HG03460 (cell line): ENCODE data around the gene NCBP3.
"Not testable (repeated sequence)": the region's sequence is repeated elsewhere in the genome, so short reads cannot be mapped to it uniquely, and the experiment has no call there.

ENCODE experiments used
- ATAC-seq: cut with Tn5 transposase; IDR thresholded peaks from one replicate; pipeline ENCODE4 v1.9.1; 2021; ENCODE audit not compliant: unreplicated experiment

NCBP3 gene

DNA sequence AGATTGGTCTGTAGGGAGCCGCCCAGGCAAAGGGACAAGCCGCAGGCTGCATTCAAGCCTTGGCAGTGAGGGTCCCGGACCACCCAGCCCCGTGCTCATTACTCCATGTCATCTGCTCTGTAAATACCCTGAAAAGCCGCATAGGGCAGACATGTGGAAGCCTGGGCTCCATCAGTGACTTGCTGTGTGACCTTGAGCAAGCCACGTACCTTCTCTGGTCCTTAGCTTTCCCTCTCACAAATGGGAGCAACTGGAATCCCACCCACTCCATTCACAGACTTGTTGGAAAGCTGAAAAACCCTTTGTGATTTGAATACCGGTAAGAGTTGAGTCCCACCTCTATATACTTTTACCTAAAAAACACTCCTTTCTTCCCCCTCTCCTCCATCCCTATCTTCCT, 34.9 kb upstream of the NCBP3 start:
- no peak for ATAC-seq

DNA sequence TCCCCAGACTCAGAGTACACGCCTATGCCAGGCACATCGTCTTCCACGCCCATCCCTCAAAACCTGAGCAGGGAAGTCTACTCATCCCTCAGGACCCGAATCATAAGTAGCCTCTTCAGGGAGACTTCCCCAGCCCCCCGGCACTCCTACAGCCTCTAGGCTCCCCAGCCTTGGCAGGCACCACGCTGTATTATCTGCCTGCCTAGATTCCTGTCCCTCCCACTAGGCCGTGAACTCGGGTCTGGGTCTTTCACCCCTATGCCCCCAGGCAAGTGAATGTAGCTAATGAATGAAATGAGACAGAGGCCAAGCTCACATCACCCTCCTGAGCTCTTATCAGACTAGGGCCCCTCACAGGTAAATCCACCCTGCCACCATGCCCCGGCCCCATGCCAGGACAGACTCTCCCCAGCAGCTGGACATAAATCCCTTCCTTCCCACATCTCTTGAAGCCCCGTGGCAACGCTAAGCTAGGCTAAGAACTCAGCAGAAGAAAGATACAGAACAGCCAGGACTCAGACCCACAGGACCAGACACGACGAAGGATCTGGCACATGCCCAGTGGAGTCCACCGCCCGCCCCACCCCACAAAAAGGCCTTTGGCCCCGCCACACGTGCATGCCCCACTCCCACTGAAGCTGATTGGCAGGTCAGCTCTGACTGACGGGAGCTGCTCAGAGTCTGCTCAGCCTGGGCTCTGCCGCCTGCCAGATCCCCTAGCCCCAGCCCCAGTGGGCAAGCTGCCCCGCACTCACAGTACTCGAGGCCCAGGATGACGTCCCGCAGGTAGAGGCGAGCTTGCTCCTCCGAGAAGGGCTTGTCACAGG, 33.8 kb upstream of the NCBP3 start:
- no peak for ATAC-seq

- ATAC-seq = no peak
These were observed 33.1 kb upstream of the NCBP3 start for GRCh38 chr17:3879186-3879585.

- no peak for ATAC-seq
These were observed 31.2 kb upstream of the NCBP3 start for GRCh38 chr17:3877220-3877619.

- no peak for ATAC-seq
These were observed 29.3 kb upstream of the NCBP3 start for GRCh38 chr17:3875317-3875716.

- no peak for ATAC-seq
These were observed 27.8 kb upstream of the NCBP3 start for GRCh38 chr17:3873862-3874261.

GRCh38 chr17:3870871-3871306, 24.8 kb upstream of the NCBP3 start:
- ATAC-seq = no peak

- ATAC-seq = no peak
These were observed 21.6 kb upstream of the NCBP3 start for GRCh38 chr17:3867606-3868005.

- no peak for ATAC-seq
These were observed 21.1 kb upstream of the NCBP3 start for GRCh38 chr17:3867106-3867505.

GRCh38 chr17:3866276-3866675, 20.2 kb upstream of the NCBP3 start:
- no peak for ATAC-seq

GRCh38 chr17:3865176-3865575, 19.1 kb upstream of the NCBP3 start:
- no peak for ATAC-seq

- no peak for ATAC-seq
These were observed 18.5 kb upstream of the NCBP3 start for GRCh38 chr17:3864534-3864933.

DNA sequence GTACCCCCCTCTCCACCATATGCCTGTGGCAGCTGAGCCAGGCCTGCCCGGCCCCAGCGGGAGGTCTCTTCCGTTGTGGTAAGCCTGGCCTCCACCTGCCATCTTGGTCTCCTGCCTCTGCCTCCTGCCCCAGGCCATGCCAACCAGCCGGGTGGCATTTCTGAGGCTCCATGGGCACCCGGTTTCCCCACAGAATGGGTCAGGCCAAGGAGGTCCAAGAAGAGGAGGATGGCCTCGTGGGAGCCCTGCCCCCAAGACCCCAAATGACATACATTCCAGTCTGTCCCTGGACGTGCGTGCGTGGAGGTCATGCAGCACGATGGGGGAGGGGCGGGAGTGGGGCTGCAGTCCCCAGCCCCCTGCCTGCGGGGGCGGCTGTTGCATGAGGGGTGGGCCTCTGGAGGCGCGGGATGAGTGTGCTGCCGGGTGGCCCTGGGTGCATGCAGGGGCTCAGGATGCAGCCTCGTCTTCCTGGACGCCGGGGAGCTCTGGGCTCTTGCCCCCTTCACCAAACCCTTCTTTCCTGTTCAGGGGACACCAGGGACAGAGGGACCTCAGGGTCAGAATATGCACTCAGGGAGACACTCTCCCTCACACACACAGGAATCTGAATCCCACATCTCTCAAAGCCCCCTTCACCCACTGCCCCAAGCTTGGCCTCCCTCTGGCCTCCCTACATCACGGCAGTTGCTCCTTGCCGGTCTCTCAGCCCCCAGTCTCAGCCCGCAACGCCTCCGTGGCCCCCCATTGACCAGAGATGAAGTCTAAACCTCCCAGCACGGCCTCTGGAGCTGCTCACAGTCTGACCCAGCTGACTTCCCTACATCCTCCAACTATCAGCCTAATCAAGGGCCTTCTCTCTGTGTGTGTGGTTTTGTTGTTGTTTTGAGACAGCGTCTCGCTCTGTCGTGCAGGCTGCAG, 16.0 kb upstream of the NCBP3 start:
- no peak for ATAC-seq

GRCh38 chr17:3860939-3861700, 15.1 kb upstream of the NCBP3 start:
- no peak for ATAC-seq

DNA sequence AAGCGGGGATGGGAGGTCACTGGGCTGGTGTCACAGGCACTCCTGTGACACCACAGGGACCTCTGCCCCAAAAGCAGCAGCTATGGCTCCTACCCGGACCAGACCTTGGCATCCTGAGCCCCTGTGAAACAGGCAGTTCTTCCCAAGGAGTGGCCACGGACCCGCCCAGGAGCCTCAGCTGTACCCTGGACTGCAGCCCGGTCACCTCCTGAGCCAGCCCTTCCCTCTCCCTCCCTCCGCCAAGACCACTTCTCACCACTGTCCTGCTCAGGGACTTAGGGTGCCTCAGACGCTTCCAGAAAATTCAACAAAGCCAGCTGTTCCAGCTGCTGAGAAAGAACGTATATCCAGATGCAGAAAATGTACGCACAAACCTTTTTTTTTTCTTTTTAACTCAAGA, 13.9 kb upstream of the NCBP3 start:
- ATAC-seq = no peak

- ATAC-seq = no peak
These were observed 11.4 kb upstream of the NCBP3 start for GRCh38 chr17:3857261-3858105.

DNA sequence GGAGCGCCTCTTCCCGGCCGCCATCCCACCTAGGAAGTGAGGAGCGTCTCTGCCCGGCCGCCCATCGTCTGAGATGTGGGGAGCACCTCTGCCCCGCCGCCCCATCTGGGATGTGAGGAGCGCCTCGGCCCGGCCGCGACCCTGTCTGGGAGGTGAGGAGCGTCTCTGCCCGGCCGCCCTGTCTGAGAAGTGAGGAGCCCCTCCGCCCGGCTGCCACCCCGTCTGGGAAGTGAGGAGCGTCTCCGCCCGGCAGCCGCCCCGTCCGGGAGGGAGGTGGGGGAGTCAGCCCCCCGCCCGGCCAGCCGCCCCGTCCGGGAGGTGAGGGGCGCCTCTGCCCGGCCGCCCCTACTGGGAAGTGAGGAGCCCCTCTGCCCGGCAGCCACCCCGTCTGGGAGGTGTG, 8.2 kb upstream of the NCBP3 start:
- ATAC-seq = not testable (repeated sequence)

DNA sequence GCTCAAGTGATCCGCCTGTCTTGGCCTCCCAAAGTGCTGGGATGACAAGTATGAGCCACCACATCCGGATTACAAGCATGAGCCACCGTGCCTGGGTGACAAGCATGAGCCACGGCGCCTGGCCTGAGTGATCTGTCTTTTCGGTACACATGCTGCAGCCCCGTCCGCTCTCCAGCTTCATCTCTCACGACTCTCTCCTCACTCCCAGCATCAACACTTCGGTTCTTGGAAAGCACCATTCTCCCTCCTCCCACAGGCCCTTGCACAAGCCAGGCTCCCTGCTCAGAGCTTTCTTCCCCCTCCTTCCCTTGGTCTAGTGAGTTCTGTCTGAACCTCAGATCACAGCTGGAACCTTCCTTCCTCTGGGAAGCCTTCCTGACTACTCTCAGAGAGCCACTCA, 6.5 kb upstream of the NCBP3 start:
- ATAC-seq = no peak

DNA sequence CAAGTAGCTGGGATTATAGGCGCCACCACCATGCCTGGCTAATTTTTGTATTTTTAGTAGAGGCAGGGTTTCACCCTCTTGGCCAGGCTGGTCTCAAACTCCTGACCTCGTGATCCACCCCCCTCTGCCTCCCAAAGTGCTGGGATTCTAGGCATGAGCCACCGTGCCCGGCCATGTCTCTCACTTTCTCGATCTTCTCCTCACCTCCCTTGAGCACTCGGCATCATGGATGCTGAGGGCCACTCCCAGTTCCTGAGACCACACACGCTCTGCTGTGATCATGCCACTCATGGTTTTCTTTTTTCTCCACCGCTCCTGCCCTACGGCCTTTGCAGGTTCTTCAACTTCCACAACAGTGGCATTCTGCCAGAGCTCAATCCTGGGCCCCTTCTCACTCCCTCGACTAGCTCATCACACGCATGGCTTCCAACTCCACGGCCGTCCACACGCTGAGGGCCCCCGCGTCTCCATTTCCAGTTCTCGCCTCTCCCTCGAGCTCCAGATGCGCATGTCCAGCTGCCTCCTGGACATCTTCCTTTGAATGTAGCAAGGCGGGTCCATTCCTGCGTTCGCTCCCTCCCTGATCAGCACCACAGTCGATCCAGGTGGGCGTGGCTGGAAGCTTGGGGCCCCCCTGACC, 5.5 kb upstream of the NCBP3 start:
- no peak for ATAC-seq
